Measurements from ENCODE around the gene TMEM201. TPM values are rescaled to one million over a fixed set of nuclear protein-coding genes. Genes with fewer than 3 reads are reported as not detected.
"Not testable (repeated sequence)": the region's sequence is repeated elsewhere in the genome, so short reads cannot be mapped to it uniquely, and the experiment has no call there.

The TMEM201 gene
- total RNA-seq, 1 donor from 2014 or later: 26.0 TPM

- Mint-ChIP-seq H3K4me3 (no peak overlapping the region), H3K36me3 (peaks cover 28% of the 10 kb centered on the region), H3K27ac (peak overlapping the region; percentile 57), H3K27me3 (no peaks in the 10 kb centered on the region), H3K9me3 (no peaks in the 10 kb centered on the region), H3K4me1 (ENCODE audit: unreplicated experiment) (peaks cover 28% of the 10 kb centered on the region)
- TF ChIP-seq, protein P1, sequence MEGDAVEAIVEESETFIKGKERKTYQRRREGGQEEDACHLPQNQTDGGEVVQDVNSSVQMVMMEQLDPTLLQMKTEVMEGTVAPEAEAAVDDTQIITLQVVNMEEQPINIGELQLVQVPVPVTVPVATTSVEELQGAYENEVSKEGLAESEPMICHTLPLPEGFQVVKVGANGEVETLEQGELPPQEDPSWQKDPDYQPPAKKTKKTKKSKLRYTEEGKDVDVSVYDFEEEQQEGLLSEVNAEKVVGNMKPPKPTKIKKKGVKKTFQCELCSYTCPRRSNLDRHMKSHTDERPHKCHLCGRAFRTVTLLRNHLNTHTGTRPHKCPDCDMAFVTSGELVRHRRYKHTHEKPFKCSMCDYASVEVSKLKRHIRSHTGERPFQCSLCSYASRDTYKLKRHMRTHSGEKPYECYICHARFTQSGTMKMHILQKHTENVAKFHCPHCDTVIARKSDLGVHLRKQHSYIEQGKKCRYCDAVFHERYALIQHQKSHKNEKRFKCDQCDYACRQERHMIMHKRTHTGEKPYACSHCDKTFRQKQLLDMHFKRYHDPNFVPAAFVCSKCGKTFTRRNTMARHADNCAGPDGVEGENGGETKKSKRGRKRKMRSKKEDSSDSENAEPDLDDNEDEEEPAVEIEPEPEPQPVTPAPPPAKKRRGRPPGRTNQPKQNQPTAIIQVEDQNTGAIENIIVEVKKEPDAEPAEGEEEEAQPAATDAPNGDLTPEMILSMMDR (conservative IDR thresholded peaks at IDR 0.05): no peak
- no peak for DNase-seq (ENCODE audit: extremely low spot score, unreplicated experiment)
Measured at GRCh38 chr1:9558271-9558945, 30.3 kb upstream of the TMEM201 start.

DNA sequence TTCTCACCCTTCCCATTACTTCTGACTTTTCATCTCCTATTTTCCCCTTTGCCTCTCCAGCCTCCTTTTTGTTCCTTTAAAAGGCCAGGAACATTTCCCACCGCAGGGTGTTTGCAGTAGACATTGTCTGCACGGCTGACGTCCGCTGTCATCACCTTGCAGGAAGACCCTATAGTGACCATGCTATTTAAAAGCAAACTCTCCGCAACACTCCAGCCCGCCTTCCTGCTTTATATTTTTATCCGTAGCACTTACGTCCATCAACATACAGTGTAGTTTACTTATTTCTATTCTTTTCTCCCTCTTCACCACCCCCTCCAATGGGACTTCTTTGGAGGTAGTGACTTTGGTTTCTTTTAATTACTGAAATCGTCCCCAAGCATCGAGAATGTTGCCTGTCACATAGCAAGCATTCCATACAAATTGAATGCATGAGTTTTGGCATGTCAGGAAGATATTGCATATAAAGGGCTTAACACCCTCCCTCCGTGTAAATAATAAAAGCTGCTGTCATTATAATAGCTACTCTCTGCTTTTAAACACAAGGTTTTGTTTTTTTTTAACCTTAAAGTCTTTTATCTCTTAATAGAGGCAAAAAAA, 29.7 kb upstream of the TMEM201 start:
- Mint-ChIP-seq H3K4me1 (ENCODE audit: unreplicated experiment) (peaks cover 23% of the 10 kb centered on the region), H3K27me3 (no peaks in the 10 kb centered on the region), H3K9me3 (no peaks in the 10 kb centered on the region), H3K27ac (peak overlapping the region; percentile 57), H3K4me3 (no peak overlapping the region), H3K36me3 (peaks cover 30% of the 10 kb centered on the region)
- TF ChIP-seq, protein P1 (conservative IDR thresholded peaks at IDR 0.05): no peak
- DNase-seq (ENCODE audit: extremely low spot score, unreplicated experiment): no peak

DNA sequence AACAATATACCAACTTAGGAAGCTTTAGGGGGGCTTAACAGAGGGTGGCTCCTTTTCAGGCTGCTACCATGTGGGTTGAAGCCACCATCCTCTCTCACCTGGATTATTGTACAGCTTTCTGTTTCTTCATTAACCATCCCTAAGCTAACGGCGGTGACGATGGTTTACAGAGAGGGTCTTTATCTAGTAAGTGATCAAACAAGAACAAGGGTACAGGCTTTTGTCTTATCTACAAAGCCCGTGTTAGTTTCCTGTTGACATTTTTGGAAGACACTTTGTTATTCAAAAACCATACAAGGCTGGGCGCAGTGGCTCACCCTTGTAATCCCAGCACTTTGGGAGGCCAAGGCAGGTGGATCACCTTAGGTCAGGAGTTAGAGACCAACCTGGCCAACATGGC, 29.0 kb upstream of the TMEM201 start:
- Mint-ChIP-seq H3K27ac (peak overlapping the region; percentile 29), H3K36me3 (peaks cover 33% of the 10 kb centered on the region), H3K27me3 (no peaks in the 10 kb centered on the region), H3K4me1 (ENCODE audit: unreplicated experiment) (peaks cover 23% of the 10 kb centered on the region), H3K4me3 (no peak overlapping the region), H3K9me3 (no peaks in the 10 kb centered on the region)
- TF ChIP-seq, protein P1 (conservative IDR thresholded peaks at IDR 0.05): no peak
- DNase-seq (ENCODE audit: extremely low spot score, unreplicated experiment): no peak

DNA sequence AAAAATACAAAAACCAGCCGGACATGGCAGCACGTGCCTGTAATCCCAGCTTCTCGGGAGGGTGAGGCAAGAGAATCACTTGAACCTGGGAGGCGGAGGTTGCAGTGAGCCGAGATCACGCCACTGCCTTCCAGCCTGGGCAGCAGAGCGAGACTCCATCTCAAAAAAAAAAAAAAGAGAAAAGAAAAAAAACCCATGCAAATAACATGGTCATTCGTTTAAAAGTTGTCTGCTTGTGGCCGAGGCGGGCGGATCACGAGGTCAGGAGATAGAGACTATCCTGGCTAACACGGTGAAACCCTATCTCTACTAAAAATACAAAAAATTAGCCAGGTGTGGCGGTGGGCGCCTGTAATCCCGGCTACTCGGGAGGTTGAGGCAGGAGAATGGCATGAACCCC, 28.6 kb upstream of the TMEM201 start:
- Mint-ChIP-seq H3K27ac (peak overlapping the region; percentile 29), H3K36me3 (peaks cover 35% of the 10 kb centered on the region), H3K4me1 (ENCODE audit: unreplicated experiment) (peaks cover 23% of the 10 kb centered on the region)
- not testable (repeated sequence) for DNase-seq (ENCODE audit: extremely low spot score, unreplicated experiment); H3K9me3 Mint-ChIP-seq; H3K4me3 Mint-ChIP-seq; H3K27me3 Mint-ChIP-seq

DNA sequence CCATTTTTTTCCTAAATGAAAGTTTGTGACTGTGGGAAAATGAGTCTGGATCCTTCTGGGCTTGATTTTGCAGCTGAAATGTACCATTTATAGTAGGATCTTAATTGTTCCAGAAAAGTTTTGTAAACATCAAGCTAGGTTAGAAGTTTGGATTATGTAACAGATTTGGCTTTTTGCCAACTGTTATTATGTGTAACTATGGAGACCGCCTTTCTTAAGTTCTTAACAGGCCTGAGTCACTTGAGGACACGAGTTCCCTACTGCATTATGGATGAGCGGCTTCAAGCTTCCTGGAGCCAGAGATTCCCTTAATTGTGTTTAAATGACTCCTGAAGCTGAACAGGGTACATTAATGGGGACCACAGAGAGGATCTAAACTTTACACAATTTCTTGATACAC, 27.3 kb upstream of the TMEM201 start:
- Mint-ChIP-seq H3K9me3 (no peaks in the 10 kb centered on the region), H3K36me3 (peaks cover 27% of the 10 kb centered on the region), H3K4me3 (peak overlapping the region; percentile 71), H3K27ac (peak overlapping the region; percentile 93), H3K4me1 (ENCODE audit: unreplicated experiment) (peaks cover 23% of the 10 kb centered on the region), H3K27me3 (no peaks in the 10 kb centered on the region)
- TF ChIP-seq, protein P1 (conservative IDR thresholded peaks at IDR 0.05): no peak
- DNase-seq (ENCODE audit: extremely low spot score, unreplicated experiment): no peak

GRCh38 chr1:9569267-9569666, 19.4 kb upstream of the TMEM201 start:
- H3K9me3 Mint-ChIP-seq: no peaks in the 10 kb centered on the region
- peaks cover 16% of the 10 kb centered on the region for H3K4me1 Mint-ChIP-seq (ENCODE audit: unreplicated experiment)
- H3K27me3 Mint-ChIP-seq: no peaks in the 10 kb centered on the region
- TF ChIP-seq, protein P1 (conservative IDR thresholded peaks at IDR 0.05): no peak
- H3K27ac Mint-ChIP-seq: peak overlapping the region; percentile 49
- H3K36me3 Mint-ChIP-seq: peaks cover 12% of the 10 kb centered on the region
- no peak overlapping the region for H3K4me3 Mint-ChIP-seq
- DNase-seq (ENCODE audit: extremely low spot score, unreplicated experiment): no peak

DNA sequence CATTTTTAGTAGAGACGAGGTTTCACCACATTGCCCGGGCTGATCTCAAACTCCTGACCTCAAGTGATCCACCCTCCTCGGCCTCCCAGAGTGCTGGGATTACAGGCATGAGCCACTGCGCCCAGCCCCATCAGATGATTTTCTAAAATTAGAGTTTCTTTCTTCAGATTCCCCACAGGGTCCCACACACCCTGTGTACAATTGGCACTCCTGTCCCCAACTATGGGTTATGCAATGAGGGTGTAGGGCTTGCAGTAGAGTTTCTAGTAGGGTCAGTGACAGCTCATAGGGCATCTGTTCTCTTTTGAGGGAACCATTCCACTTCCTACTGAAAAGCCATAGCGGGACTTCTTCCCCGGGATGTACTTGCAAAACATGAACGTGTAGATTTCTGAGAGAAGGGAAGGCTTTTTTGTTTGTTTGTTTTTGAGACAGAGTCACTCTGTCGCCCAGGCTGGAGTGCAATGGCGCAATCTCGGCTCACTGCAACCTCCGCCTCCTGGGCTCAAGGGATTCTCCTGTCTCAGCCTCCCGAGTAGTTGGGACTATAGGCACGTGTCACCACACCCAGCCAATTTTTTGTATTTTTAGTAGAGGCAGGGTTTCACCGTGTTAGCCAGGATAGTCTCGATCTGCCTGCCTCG, 17.7 kb upstream of the TMEM201 start:
- not testable (repeated sequence) for H3K27ac Mint-ChIP-seq; H3K27me3 Mint-ChIP-seq; H3K9me3 Mint-ChIP-seq; H3K4me3 Mint-ChIP-seq; DNase-seq (ENCODE audit: extremely low spot score, unreplicated experiment)
- H3K36me3 Mint-ChIP-seq: peaks cover 12% of the 10 kb centered on the region
- H3K4me1 Mint-ChIP-seq (ENCODE audit: unreplicated experiment): peaks cover 16% of the 10 kb centered on the region
